Non-pigmented ciliary epithelial cell (primary cell): ENCODE data around the gene CCDC150.
"Not testable (repeated sequence)": the region's sequence is repeated elsewhere in the genome, so short reads cannot be mapped to it uniquely, and the experiment has no call there.

Experiments used
- DNase-seq: peaks from one replicate; pipeline ENCODE4 v3.0.0-alpha.2; 2010; ENCODE audit warnings: low read depth

Gene CCDC150

DNA sequence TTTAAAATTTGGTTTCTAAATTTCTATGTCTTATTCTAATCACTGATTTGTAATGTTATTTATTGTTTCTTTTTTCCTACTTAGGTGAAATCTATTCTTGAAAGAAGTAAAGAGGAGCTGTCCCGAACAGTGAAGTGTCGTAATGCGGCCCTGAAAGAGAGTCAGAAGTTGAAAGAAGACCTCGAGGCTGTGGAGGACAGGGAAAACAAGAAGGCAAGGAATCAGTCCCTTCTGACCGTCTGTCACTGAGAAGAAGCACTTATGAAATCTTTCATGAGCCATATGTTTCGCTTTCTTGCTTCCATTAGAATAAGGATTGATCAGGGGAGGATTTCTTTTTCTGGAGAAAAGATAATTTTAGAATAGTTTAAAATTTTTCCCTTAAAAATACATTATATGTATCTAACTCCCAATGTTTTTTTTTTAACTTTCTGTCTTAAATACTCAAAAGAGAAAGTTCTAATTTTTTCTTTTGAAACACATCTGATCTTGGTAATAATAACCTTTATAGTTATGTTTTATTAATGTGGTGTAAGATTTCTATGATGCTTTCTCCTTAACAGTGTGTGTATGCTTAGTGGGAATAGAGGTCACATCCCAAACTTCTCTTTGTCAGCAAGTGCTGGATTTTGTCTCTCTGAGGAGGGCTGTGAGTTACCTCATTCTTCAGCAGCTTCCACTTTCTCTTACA lies 79.0 kb downstream of the CCDC150 start:
- no peak for DNase-seq

DNA sequence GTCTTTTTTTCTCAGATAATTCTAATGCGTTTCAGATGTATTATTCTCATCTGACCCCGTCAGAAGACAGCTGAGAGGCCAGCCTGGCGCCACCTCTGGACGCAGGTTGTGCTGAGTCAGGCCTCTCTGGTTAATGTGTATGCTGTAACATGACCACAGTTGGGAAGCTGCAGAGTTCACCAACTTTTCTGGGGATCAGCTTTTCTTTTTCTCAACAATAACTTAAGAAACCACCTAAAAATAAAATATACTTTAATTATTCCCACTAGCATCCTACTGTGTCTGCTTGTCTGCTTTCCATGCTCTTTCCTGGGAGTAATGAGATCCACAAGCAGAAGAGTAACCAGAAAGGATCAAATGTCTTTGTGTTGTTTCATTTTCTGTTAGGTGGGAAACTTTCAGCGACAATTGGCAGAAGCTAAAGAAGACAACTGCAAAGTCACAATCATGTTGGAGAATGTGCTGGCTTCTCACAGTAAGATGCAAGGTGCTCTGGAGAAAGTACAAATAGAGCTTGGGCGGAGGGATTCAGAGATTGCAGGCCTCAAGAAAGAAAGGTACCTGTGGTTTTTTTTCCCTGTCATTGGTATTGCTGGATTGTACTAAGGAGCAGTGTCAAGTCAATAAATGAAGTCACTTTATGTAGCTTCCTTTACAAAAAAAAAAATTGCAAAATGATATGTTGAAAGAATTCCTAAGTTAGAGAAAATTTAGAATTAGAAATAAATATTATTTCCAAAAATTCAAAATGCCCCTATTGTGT lies 79.8 kb downstream of the CCDC150 start:
- DNase-seq = peak; percentile 22

DNA sequence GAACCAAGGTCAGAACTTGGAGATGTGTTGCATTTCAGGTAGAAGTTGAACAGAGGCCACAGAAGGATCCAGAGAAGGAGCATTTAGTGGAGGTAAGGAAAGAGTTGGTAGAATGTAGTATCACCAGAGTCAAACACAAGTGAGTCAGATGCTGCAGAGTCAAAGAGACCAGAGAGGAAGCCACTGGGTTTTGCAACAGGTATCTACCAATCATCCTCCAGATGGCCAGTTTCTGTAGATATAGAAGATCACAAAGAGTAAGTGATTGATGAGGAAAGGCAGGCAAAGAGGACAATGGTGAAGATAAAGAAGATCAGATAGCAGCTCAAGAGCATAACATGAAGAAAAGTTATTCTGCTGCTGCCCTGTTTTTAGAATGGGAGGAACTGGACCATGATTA lies 84.1 kb downstream of the CCDC150 start:
- no peak for DNase-seq

DNA sequence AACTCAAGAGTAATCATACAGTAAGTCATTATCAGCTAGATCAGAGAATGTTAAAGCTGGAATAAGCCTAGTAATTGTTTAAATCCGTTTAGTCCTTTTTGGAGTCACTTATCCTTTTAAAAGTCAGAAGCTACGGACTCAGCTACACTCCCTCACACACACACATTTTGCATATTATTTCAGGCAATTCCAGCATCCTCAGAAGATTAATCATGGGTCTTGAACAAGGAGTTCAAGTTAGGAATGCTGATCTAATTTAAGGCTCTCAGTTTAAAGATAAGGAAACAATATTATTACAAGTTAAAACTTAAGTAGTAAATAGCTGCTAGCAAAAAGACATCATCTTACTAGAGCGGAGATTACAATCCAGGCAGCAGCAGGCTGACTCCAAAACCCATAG lies 85.7 kb downstream of the CCDC150 start:
- no peak for DNase-seq

DNA sequence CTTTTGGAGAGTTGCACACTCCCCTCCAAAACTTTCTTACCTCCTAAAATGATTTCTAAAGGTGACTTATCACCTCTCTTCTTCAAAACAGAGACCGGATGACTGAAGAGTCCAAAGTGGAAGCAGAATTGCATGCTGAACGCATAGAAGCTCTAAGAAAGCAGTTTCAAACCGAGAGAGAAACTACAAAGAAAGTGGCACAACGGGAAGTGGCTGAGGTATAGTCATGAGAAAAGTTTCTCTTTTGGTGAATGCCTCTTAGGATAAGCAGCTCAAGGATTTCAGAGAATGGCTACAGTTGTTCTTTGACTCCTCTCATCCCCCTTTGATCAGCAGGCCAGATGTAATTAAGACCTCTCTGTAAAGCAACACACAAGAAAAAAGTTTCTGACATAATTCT lies 86.4 kb downstream of the CCDC150 start:
- DNase-seq = no peak

DNA sequence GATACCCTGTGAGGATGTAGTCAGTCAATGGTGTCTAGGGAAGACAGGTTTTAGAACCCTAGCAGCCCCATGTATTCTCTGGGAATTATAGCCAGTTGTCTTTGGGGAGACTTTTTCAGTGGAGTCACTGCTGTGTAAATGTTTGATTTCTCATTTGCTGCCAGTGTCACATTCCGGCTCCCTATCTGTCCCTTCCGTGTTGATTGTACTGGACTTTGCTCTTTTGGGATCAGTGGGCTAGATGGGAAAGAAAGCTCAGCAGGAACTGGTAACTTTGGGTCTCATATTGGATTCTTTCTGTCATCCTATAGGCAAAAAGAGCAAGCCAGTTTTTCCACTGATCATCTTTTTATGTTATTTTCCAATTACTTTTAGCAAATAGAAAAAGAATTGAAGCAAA lies 89.9 kb downstream of the CCDC150 start:
- DNase-seq = no peak

DNA sequence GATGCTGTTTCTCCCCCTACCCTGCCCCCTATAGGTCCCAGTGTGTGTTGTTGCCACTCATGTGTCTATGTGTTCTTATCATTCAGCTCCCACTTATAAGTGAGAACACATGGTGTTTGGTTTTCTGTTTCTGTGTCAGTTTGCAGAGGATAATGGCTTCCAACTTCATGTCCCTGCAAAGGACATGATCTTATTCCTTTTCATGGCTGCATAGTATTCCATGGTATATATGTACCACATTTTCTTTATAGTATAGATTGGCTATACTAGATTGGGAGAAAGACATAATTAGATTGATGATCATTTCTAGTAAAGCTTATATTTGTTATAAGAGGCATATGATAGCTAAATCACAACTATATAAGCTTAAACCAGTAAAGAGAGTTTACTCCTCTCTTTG lies 97.1 kb downstream of the CCDC150 start:
- not testable (repeated sequence) for DNase-seq

DNA sequence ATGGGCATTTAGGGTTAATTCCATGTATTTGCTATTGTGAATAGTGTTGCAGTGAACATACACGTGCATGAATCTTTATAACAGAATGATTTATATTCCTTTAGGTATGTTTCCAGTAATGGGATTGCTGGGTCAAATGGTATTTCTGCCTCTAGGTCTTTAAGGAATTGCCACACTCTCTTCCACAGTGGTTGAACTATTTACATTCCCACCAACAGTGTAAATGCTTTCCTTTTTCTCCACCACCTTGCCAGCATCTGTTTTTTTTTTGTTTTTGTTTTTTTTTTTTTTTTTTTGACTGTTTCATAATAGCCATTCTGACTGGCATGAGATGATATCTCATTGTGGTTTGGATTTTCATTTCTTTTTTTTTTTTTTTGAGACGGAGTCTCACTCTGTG lies 97.5 kb downstream of the CCDC150 start:
- DNase-seq = no peak

DNA sequence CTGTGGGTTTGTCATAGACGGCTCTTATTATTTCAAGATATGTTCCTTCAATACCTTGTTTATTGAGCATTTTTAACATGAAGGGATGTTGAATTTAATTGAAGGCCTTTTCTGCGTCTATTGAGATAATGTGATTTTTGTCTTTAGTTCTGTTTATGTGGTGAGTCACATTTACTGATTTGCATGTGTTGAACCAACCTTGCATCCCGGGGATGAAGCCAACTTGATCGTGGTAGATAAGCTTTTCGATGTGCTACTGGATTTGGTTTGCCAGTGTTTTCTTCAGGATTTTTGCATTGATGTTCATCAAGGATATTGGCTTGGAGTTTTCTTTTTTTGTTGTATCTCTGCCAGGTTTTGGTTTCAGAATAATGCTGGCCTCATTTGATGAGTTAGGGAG lies 99.5 kb downstream of the CCDC150 start:
- DNase-seq = no peak

DNA sequence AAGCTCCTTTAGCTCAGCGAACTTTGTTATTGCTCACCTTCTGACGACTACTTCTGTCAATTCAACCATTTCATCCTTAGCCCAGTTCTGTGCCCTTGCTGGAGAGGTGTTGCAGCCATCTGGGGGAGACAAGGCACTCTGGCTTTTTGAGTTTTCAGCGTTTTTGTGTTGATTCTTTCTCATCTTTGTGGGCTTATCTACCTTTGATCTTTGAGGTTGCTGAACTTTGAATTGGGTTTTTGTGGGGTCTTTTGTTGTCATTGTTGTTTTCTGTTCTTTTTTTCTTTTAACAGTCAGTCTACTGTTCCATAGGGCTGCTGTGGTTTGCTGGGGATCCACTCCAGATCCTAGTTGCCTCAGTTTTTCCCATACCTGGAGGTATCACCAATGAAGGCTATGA lies 102.7 kb downstream of the CCDC150 start:
- DNase-seq = no peak

DNA sequence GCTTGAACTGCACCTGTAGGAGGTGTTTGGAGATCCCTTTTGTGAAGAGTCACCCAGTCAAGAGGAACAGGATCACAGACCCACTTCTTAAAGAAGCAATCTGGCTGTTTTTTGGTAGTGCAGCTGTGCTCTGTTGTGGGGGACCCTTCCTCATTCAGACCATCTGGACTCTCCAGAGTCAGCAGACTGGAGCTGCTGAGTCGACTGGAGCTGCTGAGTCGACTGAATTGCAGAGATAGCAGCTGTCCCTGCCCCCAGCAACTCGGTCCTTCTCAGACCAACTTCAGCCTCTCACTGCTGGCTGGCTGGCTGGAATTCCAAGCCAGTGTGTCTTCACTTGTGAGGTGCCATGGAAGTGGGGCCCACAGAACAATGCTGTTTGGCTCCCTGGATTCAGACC lies 103.2 kb downstream of the CCDC150 start:
- DNase-seq = no peak

DNA sequence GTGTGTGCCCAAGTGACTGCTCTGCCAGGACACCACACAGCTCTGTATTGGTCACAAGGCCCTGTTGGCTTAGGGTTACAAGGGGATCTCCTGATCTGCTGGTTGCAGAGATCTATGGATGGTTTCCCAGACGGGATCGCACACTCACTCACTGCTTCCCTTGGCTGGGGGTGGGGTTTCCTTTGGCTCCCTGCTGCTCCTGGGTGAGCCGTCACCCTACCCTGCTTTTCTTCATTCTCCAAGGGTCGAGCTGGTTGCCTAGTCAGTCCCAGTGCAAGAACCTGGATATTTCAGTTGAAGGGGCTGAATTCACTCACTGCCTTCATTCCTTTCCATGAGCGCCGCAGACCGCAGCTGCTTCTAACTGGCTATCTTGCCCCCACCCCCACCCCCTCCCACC lies 103.7 kb downstream of the CCDC150 start:
- DNase-seq = no peak

DNA sequence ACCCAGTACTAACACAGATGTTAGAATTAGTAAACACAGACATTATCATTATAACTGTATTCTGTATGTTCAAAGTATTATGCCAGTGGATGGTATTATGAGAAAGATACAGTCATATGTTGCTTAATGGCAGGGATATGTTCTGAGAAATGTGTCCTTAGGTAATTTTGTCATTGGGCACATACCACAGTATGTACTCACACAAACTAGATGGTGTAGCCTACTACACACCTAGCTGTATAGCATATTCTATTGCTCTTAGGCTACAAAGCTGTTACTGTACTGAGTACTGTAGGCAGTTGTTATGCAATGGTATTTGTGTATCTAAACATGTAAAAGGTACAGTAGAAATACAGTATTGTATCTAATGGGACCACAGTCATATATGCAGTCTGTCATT lies 106.2 kb downstream of the CCDC150 start:
- no peak for DNase-seq

DNA sequence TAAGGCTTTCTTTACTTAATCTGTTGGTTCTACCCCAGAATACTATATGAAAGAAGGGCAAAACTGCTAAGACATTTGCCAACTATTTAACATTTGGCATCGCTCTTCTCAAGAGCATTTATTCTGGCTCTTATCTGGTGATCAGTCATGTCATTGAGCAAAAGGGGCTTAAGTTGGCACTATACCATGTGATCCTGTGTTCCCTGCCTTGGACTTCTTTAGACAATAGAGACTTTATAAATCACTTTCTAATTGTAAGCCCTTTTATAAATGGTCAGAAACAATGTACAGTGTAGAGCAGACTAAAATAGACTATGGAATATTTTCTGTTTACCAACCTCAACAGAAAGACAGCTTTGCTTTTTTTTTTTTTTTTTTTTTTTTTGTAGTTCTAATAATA lies 107.9 kb downstream of the CCDC150 start:
- DNase-seq = no peak

DNA sequence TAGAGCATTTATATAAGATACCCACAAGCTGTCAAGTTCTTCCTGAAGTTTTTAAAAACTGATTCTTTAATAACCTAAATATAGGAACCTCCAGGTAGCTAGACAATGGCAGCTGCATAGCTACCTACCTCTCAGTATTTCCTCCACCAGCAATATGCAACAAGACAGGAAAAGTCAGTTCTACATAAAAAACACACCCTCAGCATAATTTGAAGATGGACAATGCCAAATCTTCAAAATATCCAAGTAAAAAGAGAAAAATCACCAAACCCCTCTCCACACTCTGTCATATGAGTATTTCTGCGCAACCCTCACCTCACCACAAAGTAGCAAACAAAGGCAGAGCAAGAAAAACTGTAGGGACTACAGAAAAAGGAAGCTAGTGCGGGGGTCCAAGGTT lies 108.6 kb downstream of the CCDC150 start:
- no peak for DNase-seq

DNA sequence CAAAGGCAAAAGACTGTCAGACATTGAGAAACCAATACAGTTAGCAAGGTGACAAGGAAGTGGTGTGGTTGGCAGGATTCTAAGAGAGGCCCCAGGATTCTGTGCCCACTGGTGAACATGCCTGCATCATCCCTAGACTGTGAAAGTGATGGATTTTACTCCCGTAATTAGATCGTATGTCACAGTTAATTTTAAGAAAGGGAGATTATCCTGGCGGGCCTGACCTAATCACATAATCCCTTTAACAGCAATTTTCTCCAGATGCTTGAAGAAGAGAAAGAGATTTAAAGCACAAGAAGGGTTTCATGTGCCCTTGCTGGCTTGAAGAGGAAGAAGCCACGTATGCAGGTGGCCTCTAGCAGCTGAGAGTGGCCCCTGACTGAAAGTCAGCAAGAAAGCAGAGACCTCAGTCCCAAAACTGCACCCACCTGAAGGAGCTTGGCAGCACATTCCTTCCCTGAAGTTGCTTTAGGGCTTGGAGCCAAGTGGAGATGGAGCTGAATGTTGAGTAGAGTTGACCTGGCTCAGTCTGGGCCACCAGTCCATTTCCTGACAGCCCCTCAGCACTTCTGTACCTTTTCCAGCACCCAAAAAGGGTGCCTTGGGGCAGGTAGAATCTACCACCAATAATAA lies 110.9 kb downstream of the CCDC150 start:
- no peak for DNase-seq

DNA sequence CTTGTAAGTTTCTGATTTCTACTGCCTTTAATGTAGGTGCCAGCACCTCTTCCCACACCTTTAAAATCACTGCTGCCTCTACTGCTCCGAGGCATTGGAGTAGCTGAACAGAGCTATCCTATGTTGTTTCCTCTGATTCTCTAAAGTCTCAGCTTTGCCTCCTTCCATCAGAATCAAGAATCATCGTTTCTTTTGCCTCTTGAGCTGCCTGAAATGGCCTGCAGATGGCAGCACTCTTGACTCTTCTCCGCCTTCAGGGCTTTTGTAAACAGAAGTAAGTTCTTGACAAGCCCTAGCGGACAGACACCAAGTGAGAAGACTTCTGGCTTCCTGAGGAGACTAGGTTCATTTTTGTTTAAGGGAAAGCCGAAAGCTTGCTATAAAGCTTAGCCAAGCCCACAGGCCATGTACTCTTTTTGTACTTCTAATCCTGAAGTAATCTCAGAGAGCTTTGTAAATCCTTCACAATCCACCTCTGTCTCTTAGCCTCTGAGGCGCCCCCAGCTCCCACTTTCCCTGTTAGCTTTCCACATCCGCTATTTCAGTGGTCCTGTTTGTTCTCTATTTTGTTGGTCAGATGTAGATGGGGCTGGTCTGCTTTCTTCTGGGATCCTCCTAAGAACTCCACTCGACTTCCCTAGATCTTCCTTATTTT lies 111.6 kb downstream of the CCDC150 start:
- peak; percentile 49 for DNase-seq

DNA sequence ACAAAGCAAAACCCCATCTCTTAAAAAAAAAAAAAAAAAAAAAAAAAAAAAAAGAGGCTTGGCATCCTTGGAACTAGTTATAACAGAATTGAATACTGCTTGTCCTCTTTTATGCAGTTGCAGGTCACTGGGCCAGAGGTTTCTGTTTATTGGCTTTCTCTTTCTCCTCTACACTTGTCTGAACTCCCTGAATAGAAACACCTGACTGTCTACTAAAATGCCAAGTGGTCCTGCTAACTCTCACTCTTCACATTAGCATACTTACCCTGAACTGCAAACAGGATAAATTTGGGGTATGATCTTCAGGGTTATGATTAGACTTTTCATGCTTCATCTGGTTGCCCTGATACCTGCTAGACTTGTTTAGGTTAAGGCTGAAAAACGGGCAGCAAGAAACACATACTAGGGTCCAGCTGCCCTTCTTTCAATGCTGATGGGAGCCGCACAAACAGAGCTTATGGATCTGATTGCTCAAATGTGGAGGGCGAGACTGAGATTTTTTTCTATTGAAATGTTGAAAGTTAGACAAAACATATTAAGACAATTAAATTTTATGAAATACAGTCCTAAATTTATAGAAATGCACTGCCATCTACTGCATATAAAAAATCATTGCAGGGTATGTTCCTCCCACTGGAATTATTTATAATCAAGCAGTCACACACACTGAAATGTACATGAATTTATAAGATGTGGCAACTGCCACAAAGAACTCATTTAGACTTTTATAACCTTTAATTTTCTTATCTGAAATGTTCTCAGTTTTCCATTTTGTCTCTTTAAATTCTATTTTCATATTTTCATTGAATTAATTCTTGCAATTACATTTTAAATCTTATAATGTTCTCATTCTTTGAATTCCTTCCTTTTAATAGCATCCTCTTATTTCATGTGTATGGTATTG lies 119.2 kb downstream of the CCDC150 start:
- DNase-seq = no peak

DNA sequence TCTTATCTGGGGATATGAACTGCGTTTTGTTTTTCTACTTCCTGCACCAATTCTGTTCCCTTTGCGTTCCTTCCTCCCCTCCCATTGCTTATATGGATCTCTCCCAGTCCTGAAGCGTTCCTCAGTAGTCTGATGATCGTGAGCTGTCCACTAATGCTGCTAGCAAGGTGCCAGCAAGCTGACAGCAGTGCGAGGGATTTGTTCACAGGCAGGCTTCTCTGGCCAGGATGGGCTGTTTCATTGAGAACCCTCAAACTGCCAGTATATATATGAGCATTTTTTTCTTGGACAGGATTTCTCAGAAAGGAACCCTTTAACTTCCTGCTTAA lies 119.8 kb downstream of the CCDC150 start:
- no peak for DNase-seq

DNA sequence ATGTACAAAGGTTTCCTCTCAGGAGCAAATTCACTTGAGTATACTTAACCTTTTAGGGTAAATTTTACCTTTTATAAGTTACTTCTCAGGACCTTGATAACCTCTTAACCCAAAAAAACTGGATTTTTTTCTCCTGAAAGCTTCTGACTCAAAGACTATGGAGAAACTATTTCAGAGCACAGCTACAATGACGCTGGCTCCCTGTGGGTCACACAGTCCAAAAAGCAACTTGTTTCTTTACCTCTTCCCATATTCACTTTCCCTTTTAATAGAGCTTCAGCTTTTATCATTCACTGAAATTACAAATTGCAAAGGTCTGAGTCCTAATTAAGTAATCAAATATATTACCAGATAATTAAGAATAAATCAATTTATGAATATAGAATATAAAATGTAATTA lies 127.6 kb downstream of the CCDC150 start:
- DNase-seq = no peak
